GM19099 (cell line): Measurements from ENCODE around the gene LRCOL1.

ENCODE experiments used
- POLR2A ChIP-seq: IDR thresholded peaks from 3 replicates; pipeline ENCODE4 v1.6.1; 2011; ENCODE audit warnings: low read depth; ENCODE audit not compliant: insufficient read length; ENCODE audit errors: extremely low read depth

LRCOL1 gene

DNA sequence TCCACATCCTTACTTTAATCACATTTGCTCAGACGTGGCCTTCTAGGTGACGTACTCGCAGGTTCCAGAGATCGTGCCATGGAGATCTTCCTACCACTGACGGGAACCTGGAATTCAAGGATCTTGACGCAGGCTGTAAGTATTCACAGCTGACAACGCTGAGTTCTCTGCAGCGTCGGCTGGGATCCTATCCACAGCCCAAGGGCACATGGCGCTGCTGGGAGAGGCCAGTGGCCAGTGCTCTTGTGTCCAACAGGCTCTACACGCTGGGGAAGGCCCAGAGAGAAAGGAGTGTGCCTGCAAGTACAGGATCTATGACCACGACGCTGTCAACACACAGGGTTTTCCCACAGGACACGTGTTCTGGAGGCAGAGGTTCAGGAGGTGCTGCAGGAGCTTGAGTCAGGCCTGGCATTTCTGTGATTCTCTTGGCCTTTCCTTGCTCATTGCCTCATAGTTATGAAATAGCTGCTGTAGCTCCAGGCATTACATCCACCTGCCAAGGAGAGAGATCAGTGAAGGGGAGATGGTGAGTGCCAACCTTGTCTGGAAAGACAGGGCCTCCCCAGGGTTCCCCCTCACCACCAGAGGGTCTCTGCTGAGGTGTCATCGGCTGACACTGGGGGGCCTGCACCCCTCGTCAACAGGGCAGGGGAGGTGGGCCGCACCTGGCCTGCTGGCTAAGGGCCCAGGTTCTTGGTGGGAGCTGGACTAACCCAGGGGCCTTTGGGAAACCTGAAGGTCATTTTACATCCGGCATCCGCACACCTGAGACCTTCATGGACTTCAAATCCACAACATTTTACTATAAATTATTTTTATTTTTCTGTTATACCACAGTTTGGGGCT, 21.3 kb downstream of the LRCOL1 start:
- no peak for TF ChIP-seq POLR2A

DNA sequence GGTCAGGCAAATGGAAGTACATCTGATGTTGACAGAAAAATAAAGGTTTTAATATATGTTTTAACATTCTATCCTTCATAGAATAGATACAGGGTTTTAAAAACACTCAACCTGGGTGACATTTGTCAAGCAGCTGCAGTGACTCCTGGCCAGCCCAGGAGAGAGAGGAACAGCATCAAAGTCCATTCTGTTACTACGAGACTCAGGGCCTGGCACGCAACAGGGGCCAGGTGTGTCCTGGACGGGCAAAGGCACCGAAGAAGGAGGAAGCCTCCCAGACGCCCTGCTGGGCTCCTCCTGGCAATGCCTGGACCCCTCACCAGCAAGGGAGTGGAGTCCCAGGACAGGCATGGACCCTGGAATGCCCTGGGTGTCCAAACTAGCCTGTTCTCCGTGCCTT, 22.1 kb downstream of the LRCOL1 start:
- TF ChIP-seq POLR2A: no peak

DNA sequence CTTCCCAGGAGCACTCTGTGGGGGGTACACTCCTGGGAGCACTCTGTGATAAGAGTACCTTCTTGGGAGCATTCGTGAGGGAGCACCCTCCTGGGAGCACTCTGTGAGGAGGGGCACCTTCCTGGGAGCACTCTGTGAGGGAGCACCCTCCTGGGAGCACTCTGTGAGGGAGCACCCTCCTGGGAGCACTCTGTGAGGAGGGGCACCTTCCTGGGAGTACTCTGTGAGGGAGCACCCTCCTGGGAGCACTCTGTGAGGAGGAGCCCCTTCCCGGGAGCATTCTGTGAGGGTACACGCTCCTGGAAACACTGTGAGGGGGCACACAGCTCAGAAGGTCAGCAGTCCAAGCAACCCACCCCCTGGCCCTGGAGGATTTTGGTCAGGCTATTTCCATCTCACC, 22.6 kb downstream of the LRCOL1 start:
- TF ChIP-seq POLR2A: no peak

DNA sequence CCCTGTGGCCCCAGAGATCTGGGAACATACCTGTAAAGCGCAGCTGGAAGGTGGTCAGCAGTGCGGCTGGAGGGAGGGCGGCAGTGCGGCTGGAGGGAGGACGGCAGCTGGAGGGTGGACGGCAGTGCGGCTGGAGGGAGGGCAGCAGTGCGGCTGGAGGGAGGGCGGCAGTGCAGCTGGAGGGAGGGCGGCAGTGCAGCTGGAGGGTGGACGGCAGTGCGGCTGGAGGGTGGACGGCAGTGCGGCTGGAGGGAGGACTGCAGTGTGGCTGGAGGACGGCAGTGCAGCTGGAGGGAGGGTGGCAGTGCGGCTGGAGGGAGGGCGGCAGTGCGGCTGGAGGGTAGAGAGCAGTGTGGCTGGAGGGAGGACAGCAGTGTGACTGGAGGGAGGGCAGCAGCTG, 23.5 kb downstream of the LRCOL1 start:
- TF ChIP-seq POLR2A: no peak

DNA sequence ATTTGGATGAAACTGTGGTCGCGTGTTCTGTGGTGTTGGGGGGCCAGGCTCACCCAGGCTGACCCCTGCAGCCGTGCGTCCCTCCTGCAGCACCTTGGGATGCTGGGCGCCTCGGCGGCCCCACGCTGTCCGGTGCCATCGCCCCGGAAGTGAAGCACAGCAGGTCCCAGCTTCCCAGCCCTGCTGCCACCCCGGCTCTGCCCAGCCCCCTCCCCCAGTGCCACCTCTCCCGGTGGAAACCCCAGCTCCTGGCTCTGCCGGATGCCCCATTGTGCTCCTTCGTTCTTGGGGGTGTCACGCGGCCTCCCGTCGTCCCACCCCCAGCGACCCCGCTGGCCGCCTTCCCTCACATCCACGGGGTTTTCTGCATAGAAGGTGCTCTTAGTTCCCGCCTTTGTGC, 25.2 kb downstream of the LRCOL1 start:
- TF ChIP-seq POLR2A: no peak

DNA sequence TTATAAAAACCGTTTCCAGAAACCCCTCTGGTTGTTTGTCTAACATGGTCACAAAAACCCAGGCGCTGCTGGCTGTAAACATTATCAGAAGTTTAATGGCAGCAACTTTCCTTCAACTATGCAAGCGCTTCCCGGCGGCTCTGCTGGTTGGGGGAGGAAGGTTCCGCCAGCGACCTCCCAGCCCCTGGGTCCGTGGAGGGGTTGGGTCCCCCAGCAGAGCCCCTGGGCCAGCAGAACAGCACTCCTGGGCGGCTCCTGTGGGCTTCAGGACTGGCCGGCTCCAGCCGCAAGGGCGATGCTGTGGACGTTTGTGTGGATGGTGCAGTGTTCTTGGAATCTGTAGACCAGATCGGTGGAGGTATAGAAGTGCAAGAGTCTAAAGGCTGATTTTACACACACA, 26.0 kb downstream of the LRCOL1 start:
- no peak for TF ChIP-seq POLR2A

DNA sequence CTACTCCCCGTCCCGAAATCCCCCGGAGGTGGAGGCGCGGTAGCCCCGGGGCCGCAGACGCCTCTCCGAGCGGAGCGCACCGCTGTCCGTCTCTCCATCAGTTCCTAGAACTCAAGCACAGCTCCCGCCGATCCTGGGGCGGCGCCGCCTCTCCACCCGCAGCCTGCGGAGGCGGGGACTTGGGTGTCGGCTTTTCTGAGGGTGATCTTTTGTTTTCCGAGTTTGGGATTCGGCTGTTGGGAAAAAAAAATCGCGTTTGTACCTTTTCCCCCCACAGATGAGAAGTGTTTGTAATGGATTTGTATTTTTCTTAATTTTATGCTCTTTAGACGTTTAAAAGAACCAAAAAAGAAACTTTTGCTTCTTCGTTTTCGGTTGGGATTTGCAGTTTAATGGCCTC, 26.6 kb downstream of the LRCOL1 start:
- no peak for TF ChIP-seq POLR2A

DNA sequence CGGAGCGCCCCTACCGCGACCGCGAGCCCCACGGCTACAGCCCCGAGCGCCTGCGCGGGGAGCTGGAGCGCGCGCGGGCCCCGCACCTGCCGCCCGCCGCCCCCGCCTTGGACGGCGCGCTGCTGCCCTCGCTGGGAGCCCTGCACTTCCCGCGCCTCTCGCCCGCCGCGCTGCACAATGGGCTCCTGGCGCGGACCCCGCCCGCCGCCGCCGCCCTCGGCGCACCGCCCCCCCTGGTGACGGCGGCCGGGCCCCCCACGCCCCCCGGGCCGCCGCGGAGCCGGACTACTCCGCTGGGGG, 27.0 kb downstream of the LRCOL1 start:
- TF ChIP-seq POLR2A: no peak

DNA sequence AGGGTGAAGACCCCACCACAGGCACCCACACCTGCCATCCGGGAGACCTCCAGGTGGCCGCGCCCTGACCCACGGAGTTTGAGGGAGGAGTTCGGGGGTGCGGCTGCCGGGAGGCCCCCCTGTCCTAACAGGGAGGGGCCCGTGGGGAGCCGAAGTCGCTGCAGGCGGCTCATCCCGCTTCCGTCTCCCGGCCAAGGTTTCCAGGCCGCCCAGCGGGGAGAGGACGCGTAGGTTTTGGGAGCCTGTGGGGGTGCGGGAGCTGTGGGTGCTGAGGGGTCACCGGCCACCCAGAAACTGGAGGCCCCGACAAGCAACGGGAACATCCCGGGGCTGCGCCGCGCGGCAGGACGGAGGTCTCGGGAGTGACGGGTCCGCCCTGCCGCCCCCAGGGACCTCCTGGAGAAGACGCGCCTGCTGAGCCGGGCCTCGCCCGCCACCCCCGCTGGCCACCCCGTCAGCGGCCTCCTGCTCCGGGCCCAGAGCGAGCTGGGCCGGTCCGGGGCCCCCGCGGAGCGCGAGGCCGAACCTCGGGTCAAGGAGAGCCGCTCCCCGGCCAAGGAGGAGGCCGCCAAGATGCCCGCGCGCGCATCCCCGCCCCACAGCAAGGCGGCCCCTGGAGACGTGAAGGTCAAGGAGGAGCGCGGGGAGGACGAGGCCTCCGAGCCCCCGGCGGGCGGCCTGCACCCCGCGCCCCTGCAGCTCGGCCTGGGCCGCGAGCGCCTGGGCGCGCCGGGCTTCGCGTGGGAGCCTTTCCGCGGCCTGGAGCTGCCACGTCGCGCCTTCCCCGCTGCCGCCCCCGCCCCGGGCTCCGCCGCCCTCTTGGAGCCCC, 27.6 kb downstream of the LRCOL1 start:
- no peak for TF ChIP-seq POLR2A

DNA sequence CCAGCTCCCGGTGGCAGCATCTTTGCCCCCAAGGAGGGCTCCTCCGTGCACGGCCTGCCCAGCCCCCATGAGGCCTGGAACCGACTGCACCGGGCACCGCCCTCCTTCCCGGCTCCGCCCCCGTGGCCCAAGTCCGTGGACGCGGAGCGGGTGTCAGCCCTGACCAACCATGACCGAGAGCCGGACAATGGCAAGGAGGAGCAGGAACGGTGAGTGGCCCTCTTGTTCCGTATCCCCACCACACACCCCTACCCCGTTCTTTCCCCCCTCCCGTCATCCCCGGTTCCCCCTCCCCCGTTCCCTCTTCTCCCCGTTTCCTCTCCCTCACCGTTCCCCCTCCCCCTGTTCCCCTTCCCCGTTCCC, 28.3 kb downstream of the LRCOL1 start:
- TF ChIP-seq POLR2A: no peak

DNA sequence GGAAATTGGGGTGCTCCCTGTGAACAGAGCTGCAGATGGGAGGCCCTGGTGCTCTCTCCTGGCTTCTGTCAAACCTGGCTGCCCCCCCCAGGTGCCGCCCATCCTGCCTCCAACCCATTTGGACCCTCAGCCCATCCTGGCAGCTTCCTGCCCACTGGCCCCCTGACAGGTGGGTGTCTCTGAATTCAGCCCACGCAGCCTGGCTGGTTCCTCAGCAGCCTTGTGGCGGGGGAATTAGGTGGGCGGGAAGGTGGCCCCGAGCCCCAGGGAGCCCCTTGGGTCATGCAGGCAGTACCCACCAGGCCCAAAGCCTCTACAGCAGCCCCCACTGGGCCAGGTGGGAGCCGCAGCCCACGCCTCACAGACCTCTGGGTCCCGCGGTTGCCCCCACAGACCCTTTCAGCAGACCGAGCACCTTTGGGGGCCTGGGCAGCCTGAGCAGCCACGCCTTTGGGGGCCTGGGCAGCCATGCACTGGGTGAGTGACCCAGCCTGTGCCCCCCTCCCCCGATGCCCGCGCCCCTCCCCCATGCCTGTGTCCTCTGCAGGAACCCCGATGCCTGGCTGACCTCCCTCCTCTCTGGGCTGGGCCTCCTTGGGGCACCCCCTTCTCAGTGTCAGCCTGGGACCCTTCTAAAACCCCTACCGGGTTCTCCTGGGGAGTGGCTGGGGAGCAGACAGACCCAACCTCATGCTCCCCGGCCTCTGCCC, 28.9 kb downstream of the LRCOL1 start:
- TF ChIP-seq POLR2A: no peak

DNA sequence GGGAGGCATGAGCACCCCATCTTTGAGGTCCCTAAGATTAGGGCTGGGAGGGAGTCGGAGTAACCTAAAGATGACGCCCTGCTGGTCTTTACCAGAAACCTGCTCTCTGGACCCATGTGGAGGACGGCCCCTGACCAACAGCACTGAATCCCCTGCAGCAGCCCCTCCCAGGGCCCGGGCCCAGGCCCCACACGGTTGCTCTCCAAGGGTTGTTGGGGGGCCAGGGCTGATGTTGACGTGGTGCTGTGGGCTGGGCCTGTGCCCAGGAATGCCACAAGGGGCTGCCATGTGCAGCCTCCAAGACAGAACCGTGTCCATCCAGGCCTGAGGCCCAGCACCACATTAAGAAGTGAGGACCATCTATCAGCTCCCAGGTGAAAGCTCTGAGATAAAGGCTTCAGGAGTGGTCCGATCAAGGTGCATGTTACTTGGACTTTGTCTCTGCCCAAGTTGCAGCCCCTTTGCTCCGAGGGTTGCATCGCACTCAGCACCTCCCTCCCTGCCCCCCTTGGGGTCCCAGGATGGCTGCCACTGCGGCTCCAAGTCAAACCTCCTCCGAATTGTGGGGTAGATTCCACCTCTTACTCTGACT, 29.6 kb downstream of the LRCOL1 start:
- TF ChIP-seq POLR2A: no peak

DNA sequence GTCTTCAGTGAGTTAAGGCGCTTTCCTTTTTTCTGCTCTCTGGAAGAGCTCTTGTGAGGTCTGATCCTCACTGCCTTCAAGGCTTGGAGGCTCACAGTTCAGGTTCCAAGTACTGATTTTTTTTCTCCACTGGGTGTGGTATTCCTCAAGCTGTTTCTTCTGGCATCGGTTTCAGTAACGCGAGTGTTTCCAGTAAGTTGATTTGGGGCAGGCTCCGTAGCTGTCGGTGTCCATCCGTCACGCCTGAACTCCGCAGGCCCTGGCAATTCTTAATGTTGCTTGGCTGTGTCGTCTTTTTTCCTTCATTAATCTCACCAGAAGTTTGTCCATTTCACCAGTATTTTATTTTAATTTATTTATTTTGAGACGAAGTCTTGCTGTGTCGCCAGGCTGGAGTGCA, 30.6 kb downstream of the LRCOL1 start:
- no peak for TF ChIP-seq POLR2A

DNA sequence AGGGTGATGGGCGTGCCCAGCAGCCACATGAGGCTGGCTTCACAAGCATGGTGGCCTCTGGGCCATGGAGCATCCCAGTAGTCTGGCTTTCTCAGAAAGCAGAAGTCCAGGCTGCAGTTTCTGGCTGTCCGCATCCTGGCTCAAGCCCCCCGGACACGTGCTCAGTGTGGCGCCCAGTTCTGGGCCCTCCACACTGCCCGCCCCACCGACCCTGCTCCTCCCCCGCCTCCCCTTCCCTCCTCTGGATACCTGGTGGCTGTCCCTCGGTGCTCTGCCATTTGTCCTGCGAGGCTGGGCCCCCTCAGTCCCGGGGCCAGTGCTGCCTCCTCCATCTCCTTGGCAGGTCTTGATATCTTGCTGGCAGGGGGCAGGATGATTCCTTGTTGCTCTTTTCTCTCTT, 31.6 kb downstream of the LRCOL1 start:
- no peak for TF ChIP-seq POLR2A

DNA sequence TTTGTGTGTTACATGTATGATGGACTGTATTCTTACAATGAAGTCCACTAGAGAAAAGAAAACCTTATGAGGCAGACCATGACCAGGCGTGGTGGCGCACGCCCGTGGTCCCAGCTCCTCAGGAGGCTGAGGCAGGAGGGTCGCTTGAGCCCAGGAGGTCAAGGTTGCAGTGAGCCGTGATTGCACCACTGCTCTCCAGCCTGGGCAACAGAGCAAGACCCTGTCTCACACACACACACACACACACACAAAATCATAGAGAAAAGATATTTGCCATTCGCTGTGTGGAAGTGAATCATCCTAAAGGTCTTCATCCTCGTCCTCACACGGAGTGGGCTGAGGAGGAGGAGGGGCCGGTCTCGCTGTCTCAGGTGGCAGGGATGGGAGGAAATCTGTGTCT, 32.3 kb downstream of the LRCOL1 start:
- TF ChIP-seq POLR2A: no peak

DNA sequence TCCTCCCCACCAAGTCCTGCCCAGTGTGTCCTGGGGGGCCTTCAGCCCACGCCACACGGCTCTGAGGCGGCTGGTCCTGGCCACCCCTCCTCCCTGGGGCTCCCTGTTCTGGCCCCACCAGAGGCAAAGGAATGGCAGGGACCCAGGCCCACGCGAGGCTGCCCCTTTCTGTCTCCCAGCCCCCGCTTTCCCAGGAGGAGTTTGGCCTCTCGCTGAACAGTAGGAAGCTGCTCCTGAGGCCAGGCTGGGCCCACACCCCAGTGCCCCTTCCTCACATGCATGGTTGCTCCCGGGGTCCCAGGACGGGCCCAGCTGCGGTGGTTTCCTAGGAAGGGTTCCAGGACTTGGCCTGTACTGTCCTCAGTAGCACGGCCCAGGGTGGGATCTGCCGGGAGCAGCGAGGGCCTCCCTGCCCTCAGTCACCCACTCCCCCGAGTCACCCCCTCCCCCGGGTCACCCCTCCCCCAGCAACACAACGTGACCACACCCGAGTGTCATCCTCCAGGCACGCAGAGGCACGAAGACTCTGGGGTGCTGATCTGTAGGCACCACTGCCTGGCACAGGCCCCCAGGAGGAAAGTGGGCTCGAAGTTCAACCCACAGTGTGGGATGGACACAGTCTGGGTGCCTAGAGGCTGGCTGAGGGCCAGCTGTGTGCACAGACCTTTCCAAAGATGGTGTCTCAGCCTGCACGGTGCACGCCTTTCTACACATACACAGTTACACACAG, 33.0 kb downstream of the LRCOL1 start:
- TF ChIP-seq POLR2A: no peak

DNA sequence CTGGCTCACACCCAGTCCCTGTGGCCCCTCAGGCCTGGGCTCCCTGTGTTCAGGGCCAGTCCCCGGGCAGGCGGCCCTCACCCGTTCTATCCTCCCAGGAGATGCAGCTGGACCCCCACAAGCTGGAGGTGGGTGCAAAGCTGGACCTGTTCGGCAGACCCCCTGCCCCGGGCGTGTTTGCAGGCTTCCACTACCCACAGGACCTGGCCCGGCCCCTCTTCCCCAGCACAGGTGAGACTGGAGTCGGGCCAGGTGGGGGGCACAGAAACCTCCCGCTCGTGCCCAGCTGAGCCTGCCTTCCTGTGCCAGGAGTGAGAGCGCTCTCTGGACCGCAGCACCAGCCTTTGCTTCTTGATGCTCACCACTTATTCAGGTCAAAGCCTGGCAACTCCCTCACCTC, 33.7 kb downstream of the LRCOL1 start:
- no peak for TF ChIP-seq POLR2A
